Measurements from ENCODE around the gene TGOLN2.

The TGOLN2 gene

GRCh38 chr2:85277416-85278158 lies 50.2 kb downstream of the TGOLN2 start:
- no peak for DNase-seq
- H3K27me3 Mint-ChIP-seq: peaks cover 24% of the 10 kb centered on the region
- H3K27ac Mint-ChIP-seq: no peak overlapping the region
- CTCF ChIA-PET: no interaction called here
- H3K4me1 Mint-ChIP-seq: no peaks in the 10 kb centered on the region
- no peaks in the 10 kb centered on the region for H3K36me3 Mint-ChIP-seq
- no peaks in the 10 kb centered on the region for H3K9me3 Mint-ChIP-seq
- no peak overlapping the region for H3K4me3 Mint-ChIP-seq

DNA sequence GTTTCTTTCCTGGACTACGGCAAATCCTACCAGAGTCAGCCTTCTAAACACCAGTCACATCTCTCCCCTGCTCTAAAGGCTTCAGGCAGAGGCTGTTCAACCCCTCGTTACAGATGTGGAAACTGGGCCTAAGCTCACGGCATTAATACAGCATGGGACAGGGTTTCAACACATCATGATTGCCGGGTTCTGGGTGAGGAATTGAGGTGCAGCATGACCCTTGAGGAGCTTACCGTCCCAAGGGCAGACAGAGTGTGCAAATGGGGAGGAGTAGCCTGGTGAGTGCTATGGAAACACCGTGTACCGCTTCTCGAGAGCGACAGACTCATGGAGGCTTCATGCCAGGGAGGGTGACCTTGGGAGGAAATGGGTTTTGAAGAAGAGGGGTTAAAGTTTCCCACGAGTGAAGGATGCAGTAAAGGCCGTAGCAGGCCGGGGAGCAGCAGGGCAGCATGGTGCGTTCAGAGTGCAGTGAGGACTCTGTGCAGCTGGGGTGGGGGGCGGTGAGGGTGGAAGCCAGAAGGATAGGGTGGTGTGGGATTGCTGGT lies 51.1 kb downstream of the TGOLN2 start:
- H3K4me3 Mint-ChIP-seq: no peak overlapping the region
- DNase-seq: no peak
- H3K9me3 Mint-ChIP-seq: no peaks in the 10 kb centered on the region
- H3K27me3 Mint-ChIP-seq: peaks cover 30% of the 10 kb centered on the region
- CTCF ChIA-PET: interaction anchor here (0.9 kb wide), 1 partner anchor 10 kb away, joined by 3 read pairs; no protein-coding TSS in a partner anchor
- H3K36me3 Mint-ChIP-seq: no peaks in the 10 kb centered on the region
- H3K27ac Mint-ChIP-seq: no peak overlapping the region
- H3K4me1 Mint-ChIP-seq: no peaks in the 10 kb centered on the region

DNA sequence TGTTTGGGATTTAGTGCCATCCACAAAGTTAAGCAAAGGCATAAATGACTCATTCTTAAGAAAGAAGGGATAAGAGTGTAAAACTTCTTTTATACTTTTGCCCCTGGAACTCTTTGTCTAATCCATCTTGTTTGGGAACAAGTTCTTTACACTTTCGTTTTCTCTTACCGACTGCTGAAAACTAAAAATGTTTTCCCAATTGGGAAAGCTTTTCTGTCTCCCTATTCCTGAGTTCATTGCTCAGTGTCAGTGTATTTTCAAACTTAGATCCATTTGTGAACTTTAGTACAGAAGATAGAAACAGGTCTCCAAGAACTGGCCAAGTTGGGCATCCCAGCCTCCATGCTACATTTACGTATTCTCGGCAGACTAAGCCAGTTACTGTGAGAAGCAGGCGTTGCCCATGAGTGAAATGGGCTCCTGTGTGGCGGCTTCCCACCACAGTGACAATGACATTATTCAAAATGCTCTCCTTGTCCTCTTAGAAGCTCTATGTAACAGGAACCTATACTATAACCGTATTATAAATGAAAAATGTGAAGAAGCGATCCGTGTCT lies 51.7 kb downstream of the TGOLN2 start:
- DNase-seq: no peak
- no peaks in the 10 kb centered on the region for H3K36me3 Mint-ChIP-seq
- no peak overlapping the region for H3K4me3 Mint-ChIP-seq
- H3K27me3 Mint-ChIP-seq: peaks cover 33% of the 10 kb centered on the region
- CTCF ChIA-PET: interaction anchor here (0.9 kb wide), 1 partner anchor 9 kb away, joined by 3 read pairs; no protein-coding TSS in a partner anchor
- no peak overlapping the region for H3K27ac Mint-ChIP-seq
- no peaks in the 10 kb centered on the region for H3K4me1 Mint-ChIP-seq
- no peaks in the 10 kb centered on the region for H3K9me3 Mint-ChIP-seq

- Mint-ChIP-seq H3K4me3 (no peak overlapping the region), H3K4me1 (no peaks in the 10 kb centered on the region), H3K9me3 (no peaks in the 10 kb centered on the region), H3K36me3 (no peaks in the 10 kb centered on the region), H3K27me3 (peaks cover 30% of the 10 kb centered on the region), H3K27ac (no peak overlapping the region)
- CTCF ChIA-PET: interaction anchor here (1.1 to 1.5 kb wide), 2 partner anchors 8 to 11 kb away, joined by 4 to 7 read pairs; no protein-coding TSS in a partner anchor
- DNase-seq: no peak
Measured at GRCh38 chr2:85273738-85274731, 53.8 kb downstream of the TGOLN2 start.

GRCh38 chr2:85272357-85272756 lies 55.4 kb downstream of the TGOLN2 start:
- Mint-ChIP-seq H3K4me1 (no peaks in the 10 kb centered on the region), H3K36me3 (no peaks in the 10 kb centered on the region), H3K27ac (no peak overlapping the region), H3K27me3 (peaks cover 41% of the 10 kb centered on the region), H3K4me3 (no peak overlapping the region), H3K9me3 (no peaks in the 10 kb centered on the region)
- CTCF ChIA-PET: interaction anchor here (0.7 to 1.6 kb wide), 5 partner anchors 10 to 28 kb away, joined by 3 to 4 read pairs (median 4); no protein-coding TSS in a partner anchor
- DNase-seq: no peak

GRCh38 chr2:85269959-85270358 lies 57.8 kb downstream of the TGOLN2 start:
- Mint-ChIP-seq H3K36me3 (no peaks in the 10 kb centered on the region), H3K4me3 (no peak overlapping the region), H3K4me1 (no peaks in the 10 kb centered on the region), H3K27me3 (peaks cover 40% of the 10 kb centered on the region), H3K27ac (no peak overlapping the region), H3K9me3 (no peaks in the 10 kb centered on the region)
- DNase-seq: no peak
- CTCF ChIA-PET: interaction anchor here (1.1 to 1.7 kb wide), 2 partner anchors 30 to 204 kb away, joined by 3 to 6 read pairs; no protein-coding TSS in a partner anchor
